Right atrium auricular region (tissue), 2 donors: ENCODE results near the gene OTOGL. TPM values are rescaled to one million over a fixed set of nuclear protein-coding genes. Genes with fewer than 3 reads are reported as not detected.

Experiments
- DNase-seq: peaks from one replicate; pipeline ENCODE4 v3.0.0-alpha.2; 2019; ENCODE audit warnings: low spot score
- H3K27ac ChIP-seq, 2 donors: fragments of 200-600 bp; sonication (generic); 1 replicate in 1 of 2; 2 replicates in 1 of 2; pipeline ENCODE4 v1.5.1; 2016 to 2019
- H3K27me3 ChIP-seq, 2 donors: fragments of 200-600 bp; sonication (generic); one replicate each; pipeline versions ENCODE4 v1.5.1 to v1.6.0; 2017 to 2019
- H3K36me3 ChIP-seq: fragments of 200-600 bp; sonication (generic); one replicate; pipeline ENCODE4 v1.5.1; 2016
- H3K4me1 ChIP-seq, 2 donors: fragments of 200-600 bp; sonication (generic); one replicate each; pipeline versions ENCODE4 v1.5.1 to v1.6.0; 2017 to 2019
- H3K4me3 ChIP-seq, 2 donors: fragments of 200-600 bp; sonication (generic); 1 replicate in 1 of 2; 2 replicates in 1 of 2; pipeline ENCODE4 v1.5.1; 2017 to 2019; ENCODE audit warnings: mild to moderate bottlenecking in 1 of 2, moderate library complexity in 1 of 2
- H3K9me3 ChIP-seq, 2 donors: fragments of 200-600 bp; sonication (generic); one replicate each; pipeline ENCODE4 v1.5.1; 2019
- total RNA-seq, 2 donors: library from RNA; depleted of rRNA; stranded (reverse); fragments of >200 nt; gene quantifications; one replicate each; pipeline ENCODE4 v1.1.0, GENCODE V29; 2016
- TF ChIP-seq, protein P1 (sequence below), 2 donors: fragments of 200-600 bp; sonication (generic); IDR thresholded peaks; one replicate each; pipeline ENCODE4 v1.5.1; 2019; ENCODE audit warnings: antibody characterized with exemption in 2 of 2

Gene OTOGL
- total RNA-seq, 2 donors from 2014 or later, result 7.6 to 10.9 TPM

DNA sequence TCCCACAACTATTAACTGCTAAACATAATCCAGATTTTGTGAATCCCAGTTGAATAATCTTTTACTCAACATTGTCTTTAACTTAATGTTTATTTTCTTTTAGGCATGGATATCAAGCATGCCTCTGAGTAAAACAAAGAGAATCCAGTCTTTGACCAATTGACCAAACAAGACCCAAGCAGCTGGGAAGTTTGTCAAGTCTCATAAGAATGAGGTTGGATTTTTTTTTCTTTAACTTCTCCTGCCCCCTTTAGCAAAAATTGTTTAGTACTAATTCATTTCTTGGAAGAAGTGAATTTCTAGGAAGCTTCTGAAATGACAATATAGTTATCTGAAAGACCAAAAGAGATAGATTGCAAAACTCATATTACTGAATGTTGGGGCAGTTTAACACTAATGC, 89.9 kb downstream of the OTOGL start:
- Histone ChIP-seq H3K9me3 (no peaks in the 10 kb centered on the region), H3K36me3 (no peaks in the 10 kb centered on the region), H3K4me3 (no peak overlapping the region), H3K4me1 (peaks cover 0 to 35% of the 10 kb centered on the region in 2 donors), H3K27ac (peak overlapping the region in 1 of 2 donors; percentile 90), H3K27me3 (no peaks in the 10 kb centered on the region)
- TF ChIP-seq, protein P1, sequence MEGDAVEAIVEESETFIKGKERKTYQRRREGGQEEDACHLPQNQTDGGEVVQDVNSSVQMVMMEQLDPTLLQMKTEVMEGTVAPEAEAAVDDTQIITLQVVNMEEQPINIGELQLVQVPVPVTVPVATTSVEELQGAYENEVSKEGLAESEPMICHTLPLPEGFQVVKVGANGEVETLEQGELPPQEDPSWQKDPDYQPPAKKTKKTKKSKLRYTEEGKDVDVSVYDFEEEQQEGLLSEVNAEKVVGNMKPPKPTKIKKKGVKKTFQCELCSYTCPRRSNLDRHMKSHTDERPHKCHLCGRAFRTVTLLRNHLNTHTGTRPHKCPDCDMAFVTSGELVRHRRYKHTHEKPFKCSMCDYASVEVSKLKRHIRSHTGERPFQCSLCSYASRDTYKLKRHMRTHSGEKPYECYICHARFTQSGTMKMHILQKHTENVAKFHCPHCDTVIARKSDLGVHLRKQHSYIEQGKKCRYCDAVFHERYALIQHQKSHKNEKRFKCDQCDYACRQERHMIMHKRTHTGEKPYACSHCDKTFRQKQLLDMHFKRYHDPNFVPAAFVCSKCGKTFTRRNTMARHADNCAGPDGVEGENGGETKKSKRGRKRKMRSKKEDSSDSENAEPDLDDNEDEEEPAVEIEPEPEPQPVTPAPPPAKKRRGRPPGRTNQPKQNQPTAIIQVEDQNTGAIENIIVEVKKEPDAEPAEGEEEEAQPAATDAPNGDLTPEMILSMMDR (IDR thresholded peaks at IDR 0.05), result no peak
- no peak for DNase-seq

DNA sequence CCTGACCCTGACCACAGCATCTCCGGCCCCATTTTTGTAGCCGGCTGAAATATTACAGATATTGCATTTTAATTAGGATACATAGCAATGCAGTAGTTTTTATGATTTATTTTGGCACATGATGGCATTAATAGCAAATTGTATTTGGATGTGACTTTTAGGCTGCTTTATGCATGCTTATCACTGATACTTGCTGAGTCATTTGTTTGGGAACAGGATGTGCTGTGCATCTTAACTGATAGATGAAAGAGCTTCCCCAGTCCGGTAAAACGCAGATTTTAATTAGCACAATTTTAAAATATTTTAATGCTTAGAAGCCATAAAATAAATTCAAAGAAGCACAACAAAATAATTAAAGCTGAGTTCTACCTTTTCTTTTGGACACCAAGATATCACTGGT, 90.7 kb downstream of the OTOGL start:
- TF ChIP-seq, protein P1 (IDR thresholded peaks at IDR 0.05), result no peak
- Histone ChIP-seq H3K4me3 (no peak overlapping the region), H3K9me3 (no peaks in the 10 kb centered on the region), H3K27me3 (no peaks in the 10 kb centered on the region), H3K4me1 (peaks cover 0 to 37% of the 10 kb centered on the region in 2 donors), H3K36me3 (no peaks in the 10 kb centered on the region), H3K27ac (peak overlapping the region in 1 of 2 donors; percentile 90)
- no peak for DNase-seq

DNA sequence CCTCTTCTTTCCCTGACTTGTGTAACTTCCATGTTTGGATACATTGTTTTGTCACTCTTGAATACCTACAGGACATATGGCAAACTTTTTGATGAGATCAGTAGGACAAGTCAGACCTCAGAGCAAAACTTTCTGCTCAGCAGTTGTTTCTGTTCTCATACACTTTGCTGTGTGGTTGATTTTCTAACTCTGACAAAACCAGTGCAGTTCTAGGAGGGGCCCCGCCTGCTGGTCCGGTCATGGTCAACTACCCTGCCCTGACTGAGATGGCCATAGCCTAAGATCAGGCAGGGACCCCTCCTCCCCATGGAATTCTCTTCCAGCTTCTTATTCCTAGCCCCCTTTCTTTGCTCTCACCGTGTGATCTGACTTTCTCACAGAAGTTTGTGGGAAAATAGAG, 92.8 kb downstream of the OTOGL start:
- peak overlapping the region in 1 of 2 donors; percentile 37 for H3K27ac ChIP-seq
- no peak for DNase-seq
- TF ChIP-seq, protein P1 (IDR thresholded peaks at IDR 0.05), result no peak

DNA sequence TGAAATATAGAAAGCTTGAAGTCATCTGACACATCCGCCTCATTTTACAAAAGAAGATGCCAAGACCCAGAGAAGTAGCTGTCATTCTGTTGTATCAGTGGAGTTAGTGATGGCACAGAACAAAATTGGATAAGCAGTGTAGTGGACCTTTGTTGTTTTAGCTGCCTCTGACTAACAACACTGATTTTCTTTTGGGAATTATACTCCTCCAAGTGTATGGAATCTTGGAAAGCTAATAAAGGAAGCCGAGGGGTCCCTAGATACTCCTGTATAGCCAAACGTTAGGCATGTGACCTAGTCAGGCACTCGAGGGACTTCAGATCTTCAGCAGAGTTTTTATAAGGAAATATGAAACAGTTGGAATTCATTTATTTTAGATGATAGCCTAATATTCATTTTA, 94.5 kb downstream of the OTOGL start:
- Histone ChIP-seq H3K4me1 (peaks cover 0 to 18% of the 10 kb centered on the region in 2 donors), H3K27me3 (no peaks in the 10 kb centered on the region), H3K36me3 (no peaks in the 10 kb centered on the region), H3K9me3 (no peaks in the 10 kb centered on the region), H3K4me3 (no peak overlapping the region), H3K27ac (no peak overlapping the region)
- DNase-seq, result no peak
- TF ChIP-seq, protein P1 (IDR thresholded peaks at IDR 0.05), result no peak

More for the DNA sequence above, 92.8 kb downstream of the OTOGL start:
- no peaks in the 10 kb centered on the region for H3K36me3 ChIP-seq
- H3K4me1 ChIP-seq, result peaks cover 0 to 34% of the 10 kb centered on the region in 2 donors
- no peaks in the 10 kb centered on the region for H3K9me3 ChIP-seq
- H3K27me3 ChIP-seq, result no peaks in the 10 kb centered on the region
- no peak overlapping the region for H3K4me3 ChIP-seq

DNA sequence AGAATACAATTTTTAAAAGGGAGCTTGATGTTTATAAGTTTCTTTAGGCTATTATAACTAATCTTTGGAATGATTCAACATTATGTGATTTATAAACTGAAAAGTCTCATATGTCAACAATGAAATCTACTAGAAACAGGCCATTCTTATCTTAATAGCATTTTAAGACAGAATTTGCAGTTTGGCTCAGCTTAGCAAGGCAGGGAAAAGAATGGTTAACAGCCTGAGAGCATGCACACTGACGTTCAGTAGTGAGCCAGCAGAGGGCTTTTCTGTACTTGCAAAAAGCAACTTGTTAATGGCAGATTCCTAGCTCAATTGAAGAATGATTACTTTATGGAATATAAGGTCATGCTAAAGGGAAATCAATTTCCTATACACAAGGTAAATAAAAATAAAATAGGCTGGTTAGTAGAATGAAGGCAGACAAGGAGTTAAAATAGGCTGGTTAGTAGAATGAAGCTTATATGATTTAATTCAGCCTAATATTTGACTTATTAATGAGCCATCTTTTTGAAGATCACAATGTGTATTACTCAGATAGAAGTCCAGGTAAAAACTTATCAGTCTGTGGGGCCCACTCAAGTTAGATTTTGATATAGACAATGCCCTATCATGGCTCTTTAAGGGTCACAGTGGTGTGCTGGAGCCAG, 95.9 kb downstream of the OTOGL start:
- no peak overlapping the region for H3K4me3 ChIP-seq
- H3K27me3 ChIP-seq, result no peaks in the 10 kb centered on the region
- peaks cover 0 to 12% of the 10 kb centered on the region in 2 donors for H3K4me1 ChIP-seq
- DNase-seq, result no peak
- no peaks in the 10 kb centered on the region for H3K9me3 ChIP-seq
- no peaks in the 10 kb centered on the region for H3K36me3 ChIP-seq
- no peak overlapping the region for H3K27ac ChIP-seq
- TF ChIP-seq, protein P1 (IDR thresholded peaks at IDR 0.05), result peak in 1 of 2 donors; percentile 69

DNA sequence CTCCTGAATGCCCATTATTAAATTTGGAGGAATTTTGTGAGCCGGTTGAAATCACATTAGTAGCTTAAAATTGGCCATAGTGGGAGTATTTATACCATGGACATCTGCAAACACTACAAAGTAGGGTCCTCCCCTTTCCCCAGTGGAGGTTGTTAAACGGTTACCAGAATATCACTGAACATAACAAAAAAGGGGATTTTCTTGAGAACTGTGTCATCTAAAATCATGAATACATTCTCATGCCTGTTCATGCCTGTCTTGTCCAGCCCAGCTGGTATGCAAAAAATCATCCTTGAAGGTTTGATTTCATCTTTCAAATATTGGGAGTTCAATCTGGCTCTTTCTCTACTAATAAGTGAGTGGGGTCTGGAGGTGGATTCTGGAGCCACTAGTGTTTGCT, 96.4 kb downstream of the OTOGL start:
- no peak for DNase-seq
- H3K4me3 ChIP-seq, result no peak overlapping the region
- TF ChIP-seq, protein P1 (IDR thresholded peaks at IDR 0.05), result no peak
- no peaks in the 10 kb centered on the region for H3K27me3 ChIP-seq
- H3K27ac ChIP-seq, result no peak overlapping the region
- H3K4me1 ChIP-seq, result peaks cover 0 to 12% of the 10 kb centered on the region in 2 donors
- no peaks in the 10 kb centered on the region for H3K36me3 ChIP-seq
- H3K9me3 ChIP-seq, result no peaks in the 10 kb centered on the region
